GM23338 (cell line): ENCODE data around the gene DNAJC1.

Experiments used
- CREB1 ChIP-seq: fragments of 250-450 bp; sonication (Bioruptor Pico); IDR thresholded peaks from 2 replicates; pipeline ENCODE4 v1.5.0; 2020; ENCODE audit warnings: low read depth, mild to moderate bottlenecking, moderate library complexity
- CTCF ChIP-seq, 2 experiments: fragments of 200-600 bp in 1 of 2; sonication (generic) in 1 of 2; conservative IDR thresholded peaks; 2 replicates each; pipeline versions ENCODE4 v1.5.1 to v1.6.1; 2016 to 2017; ENCODE audit warnings: antibody characterized with exemption in 2 of 2, low read depth in 2 of 2, mild to moderate bottlenecking in 2 of 2, moderate library complexity in 1 of 2
- EZH2 ChIP-seq: fragments of 200-600 bp; sonication (generic); IDR thresholded peaks from one replicate; pipeline ENCODE4 v1.8.0; 2017; ENCODE audit warnings: antibody characterized with exemption, mild to moderate bottlenecking, low read depth; ENCODE audit not compliant: unreplicated experiment
- EZH2phosphoT487 ChIP-seq: fragments of 200-600 bp; sonication (generic); IDR thresholded peaks from one replicate; pipeline ENCODE4 v1.8.1; 2018; ENCODE audit warnings: antibody characterized with exemption; ENCODE audit not compliant: unreplicated experiment
- JUNB ChIP-seq: IDR thresholded peaks from one replicate; pipeline ENCODE4 v1.6.1; 2016; ENCODE audit warnings: antibody characterized with exemption; ENCODE audit not compliant: unreplicated experiment
- NANOG ChIP-seq: IDR thresholded peaks from 2 replicates; pipeline ENCODE4 v1.6.1; 2016; ENCODE audit warnings: antibody characterized with exemption, borderline replicate concordance
- POLR2AphosphoS5 ChIP-seq: IDR thresholded peaks from 2 replicates; pipeline ENCODE4 v1.6.1; 2016; ENCODE audit warnings: antibody characterized with exemption, low read depth
- ZNF114 ChIP-seq: fragments of 250-450 bp; sonication (Bioruptor Pico); IDR thresholded peaks from 2 replicates; pipeline ENCODE4 v1.5.0; 2020; ENCODE audit warnings: mild to moderate bottlenecking, moderate library complexity
- ZNF331 ChIP-seq: fragments of 250-450 bp; sonication (Bioruptor Pico); IDR thresholded peaks from 2 replicates; pipeline ENCODE4 v1.5.0; 2020; ENCODE audit warnings: low read depth, mild to moderate bottlenecking, moderate library complexity
- TF ChIP-seq, protein P1 (sequence below): IDR thresholded peaks from one replicate; pipeline ENCODE4 v1.6.1; 2018; ENCODE audit warnings: antibody characterized with exemption; ENCODE audit not compliant: unreplicated experiment
- TF ChIP-seq, protein P2 (sequence below): fragments of 250-450 bp; sonication (Bioruptor Pico); IDR thresholded peaks from 2 replicates; pipeline ENCODE4 v1.5.0; 2020; ENCODE audit warnings: mild to moderate bottlenecking, moderate library complexity

- no peak for TF ChIP-seq CTCF (conservative IDR thresholded peaks at IDR 0.05; ENCODE audit: low read depth in 2 of 2)
- TF ChIP-seq POLR2AphosphoS5: no peak
- TF ChIP-seq, protein P1, sequence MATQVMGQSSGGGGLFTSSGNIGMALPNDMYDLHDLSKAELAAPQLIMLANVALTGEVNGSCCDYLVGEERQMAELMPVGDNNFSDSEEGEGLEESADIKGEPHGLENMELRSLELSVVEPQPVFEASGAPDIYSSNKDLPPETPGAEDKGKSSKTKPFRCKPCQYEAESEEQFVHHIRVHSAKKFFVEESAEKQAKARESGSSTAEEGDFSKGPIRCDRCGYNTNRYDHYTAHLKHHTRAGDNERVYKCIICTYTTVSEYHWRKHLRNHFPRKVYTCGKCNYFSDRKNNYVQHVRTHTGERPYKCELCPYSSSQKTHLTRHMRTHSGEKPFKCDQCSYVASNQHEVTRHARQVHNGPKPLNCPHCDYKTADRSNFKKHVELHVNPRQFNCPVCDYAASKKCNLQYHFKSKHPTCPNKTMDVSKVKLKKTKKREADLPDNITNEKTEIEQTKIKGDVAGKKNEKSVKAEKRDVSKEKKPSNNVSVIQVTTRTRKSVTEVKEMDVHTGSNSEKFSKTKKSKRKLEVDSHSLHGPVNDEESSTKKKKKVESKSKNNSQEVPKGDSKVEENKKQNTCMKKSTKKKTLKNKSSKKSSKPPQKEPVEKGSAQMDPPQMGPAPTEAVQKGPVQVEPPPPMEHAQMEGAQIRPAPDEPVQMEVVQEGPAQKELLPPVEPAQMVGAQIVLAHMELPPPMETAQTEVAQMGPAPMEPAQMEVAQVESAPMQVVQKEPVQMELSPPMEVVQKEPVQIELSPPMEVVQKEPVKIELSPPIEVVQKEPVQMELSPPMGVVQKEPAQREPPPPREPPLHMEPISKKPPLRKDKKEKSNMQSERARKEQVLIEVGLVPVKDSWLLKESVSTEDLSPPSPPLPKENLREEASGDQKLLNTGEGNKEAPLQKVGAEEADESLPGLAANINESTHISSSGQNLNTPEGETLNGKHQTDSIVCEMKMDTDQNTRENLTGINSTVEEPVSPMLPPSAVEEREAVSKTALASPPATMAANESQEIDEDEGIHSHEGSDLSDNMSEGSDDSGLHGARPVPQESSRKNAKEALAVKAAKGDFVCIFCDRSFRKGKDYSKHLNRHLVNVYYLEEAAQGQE: no peak
- TF ChIP-seq CREB1: no peak
- no peak for TF ChIP-seq JUNB
- TF ChIP-seq EZH2: no peak
- no peak for TF ChIP-seq NANOG
- TF ChIP-seq EZH2phosphoT487: no peak
- no peak for TF ChIP-seq ZNF114 (CRISPR knock-in tag)
- no peak for TF ChIP-seq ZNF331
- TF ChIP-seq, protein P2, sequence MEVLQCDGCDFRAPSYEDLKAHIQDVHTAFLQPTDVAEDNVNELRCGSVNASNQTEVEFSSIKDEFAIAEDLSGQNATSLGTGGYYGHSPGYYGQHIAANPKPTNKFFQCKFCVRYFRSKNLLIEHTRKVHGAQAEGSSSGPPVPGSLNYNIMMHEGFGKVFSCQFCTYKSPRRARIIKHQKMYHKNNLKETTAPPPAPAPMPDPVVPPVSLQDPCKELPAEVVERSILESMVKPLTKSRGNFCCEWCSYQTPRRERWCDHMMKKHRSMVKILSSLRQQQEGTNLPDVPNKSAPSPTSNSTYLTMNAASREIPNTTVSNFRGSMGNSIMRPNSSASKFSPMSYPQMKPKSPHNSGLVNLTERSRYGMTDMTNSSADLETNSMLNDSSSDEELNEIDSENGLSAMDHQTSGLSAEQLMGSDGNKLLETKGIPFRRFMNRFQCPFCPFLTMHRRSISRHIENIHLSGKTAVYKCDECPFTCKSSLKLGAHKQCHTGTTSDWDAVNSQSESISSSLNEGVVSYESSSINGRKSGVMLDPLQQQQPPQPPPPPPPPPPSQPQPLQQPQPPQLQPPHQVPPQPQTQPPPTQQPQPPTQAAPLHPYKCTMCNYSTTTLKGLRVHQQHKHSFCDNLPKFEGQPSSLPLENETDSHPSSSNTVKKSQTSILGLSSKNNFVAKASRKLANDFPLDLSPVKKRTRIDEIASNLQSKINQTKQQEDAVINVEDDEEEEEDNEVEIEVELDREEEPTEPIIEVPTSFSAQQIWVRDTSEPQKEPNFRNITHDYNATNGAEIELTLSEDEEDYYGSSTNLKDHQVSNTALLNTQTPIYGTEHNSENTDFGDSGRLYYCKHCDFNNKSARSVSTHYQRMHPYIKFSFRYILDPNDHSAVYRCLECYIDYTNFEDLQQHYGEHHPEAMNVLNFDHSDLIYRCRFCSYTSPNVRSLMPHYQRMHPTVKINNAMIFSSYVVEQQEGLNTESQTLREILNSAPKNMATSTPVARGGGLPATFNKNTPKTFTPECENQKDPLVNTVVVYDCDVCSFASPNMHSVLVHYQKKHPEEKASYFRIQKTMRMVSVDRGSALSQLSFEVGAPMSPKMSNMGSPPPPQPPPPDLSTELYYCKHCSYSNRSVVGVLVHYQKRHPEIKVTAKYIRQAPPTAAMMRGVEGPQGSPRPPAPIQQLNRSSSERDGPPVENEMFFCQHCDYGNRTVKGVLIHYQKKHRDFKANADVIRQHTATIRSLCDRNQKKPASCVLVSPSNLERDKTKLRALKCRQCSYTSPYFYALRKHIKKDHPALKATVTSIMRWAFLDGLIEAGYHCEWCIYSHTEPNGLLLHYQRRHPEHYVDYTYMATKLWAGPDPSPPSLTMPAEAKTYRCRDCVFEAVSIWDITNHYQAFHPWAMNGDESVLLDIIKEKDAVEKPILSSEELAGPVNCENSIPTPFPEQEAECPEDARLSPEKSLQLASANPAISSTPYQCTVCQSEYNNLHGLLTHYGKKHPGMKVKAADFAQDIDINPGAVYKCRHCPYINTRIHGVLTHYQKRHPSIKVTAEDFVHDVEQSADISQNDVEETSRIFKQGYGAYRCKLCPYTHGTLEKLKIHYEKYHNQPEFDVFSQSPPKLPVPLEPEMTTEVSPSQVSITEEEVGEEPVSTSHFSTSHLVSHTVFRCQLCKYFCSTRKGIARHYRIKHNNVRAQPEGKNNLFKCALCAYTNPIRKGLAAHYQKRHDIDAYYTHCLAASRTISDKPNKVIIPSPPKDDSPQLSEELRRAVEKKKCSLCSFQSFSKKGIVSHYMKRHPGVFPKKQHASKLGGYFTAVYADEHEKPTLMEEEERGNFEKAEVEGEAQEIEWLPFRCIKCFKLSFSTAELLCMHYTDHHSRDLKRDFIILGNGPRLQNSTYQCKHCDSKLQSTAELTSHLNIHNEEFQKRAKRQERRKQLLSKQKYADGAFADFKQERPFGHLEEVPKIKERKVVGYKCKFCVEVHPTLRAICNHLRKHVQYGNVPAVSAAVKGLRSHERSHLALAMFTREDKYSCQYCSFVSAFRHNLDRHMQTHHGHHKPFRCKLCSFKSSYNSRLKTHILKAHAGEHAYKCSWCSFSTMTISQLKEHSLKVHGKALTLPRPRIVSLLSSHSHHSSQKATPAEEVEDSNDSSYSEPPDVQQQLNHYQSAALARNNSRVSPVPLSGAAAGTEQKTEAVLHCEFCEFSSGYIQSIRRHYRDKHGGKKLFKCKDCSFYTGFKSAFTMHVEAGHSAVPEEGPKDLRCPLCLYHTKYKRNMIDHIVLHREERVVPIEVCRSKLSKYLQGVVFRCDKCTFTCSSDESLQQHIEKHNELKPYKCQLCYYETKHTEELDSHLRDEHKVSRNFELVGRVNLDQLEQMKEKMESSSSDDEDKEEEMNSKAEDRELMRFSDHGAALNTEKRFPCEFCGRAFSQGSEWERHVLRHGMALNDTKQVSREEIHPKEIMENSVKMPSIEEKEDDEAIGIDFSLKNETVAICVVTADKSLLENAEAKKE (CRISPR knock-in tag): no peak
Measured at GRCh38 chr10:21801609-21802008, 201.9 kb downstream of the DNAJC1 start.
